CD4-positive, alpha-beta T cell treated with Interleukin-21 for 1 hour (primary cell): ENCODE results near the gene RAPGEF4.

ENCODE experiments used
- DNase-seq: peaks from one replicate; pipeline ENCODE4 v3.0.0-alpha.2; 2020

The RAPGEF4 gene

GRCh38 chr2:173048522-173048896, 312.9 kb downstream of the RAPGEF4 start:
- no peak for DNase-seq

GRCh38 chr2:173048897-173049661, 313.4 kb downstream of the RAPGEF4 start:
- DNase-seq, result no peak

- no peak for DNase-seq
These were observed 314.2 kb downstream of the RAPGEF4 start for GRCh38 chr2:173049831-173050230.

- no peak for DNase-seq
These were observed 315.0 kb downstream of the RAPGEF4 start for GRCh38 chr2:173050684-173051083.

- DNase-seq, result no peak
These were observed 316.0 kb downstream of the RAPGEF4 start for GRCh38 chr2:173051463-173052215.

GRCh38 chr2:173053043-173053699, 317.5 kb downstream of the RAPGEF4 start:
- no peak for DNase-seq

GRCh38 chr2:173054466-173054865, 318.8 kb downstream of the RAPGEF4 start:
- DNase-seq, result no peak

GRCh38 chr2:173056705-173057364, 321.2 kb downstream of the RAPGEF4 start:
- DNase-seq, result no peak

- DNase-seq, result no peak
These were observed 322.5 kb downstream of the RAPGEF4 start for GRCh38 chr2:173058097-173058496.

- DNase-seq, result no peak
These were observed 323.0 kb downstream of the RAPGEF4 start for GRCh38 chr2:173058673-173059072.

GRCh38 chr2:173059292-173059691, 323.6 kb downstream of the RAPGEF4 start:
- no peak for DNase-seq

GRCh38 chr2:173059971-173060461, 324.4 kb downstream of the RAPGEF4 start:
- DNase-seq, result no peak

- no peak for DNase-seq
These were observed 327.2 kb downstream of the RAPGEF4 start for GRCh38 chr2:173062801-173063200.

- no peak for DNase-seq
These were observed 328.6 kb downstream of the RAPGEF4 start for GRCh38 chr2:173064151-173064805.

- no peak for DNase-seq
These were observed 331.4 kb downstream of the RAPGEF4 start for GRCh38 chr2:173066887-173067676.

- no peak for DNase-seq
These were observed 339.6 kb downstream of the RAPGEF4 start for GRCh38 chr2:173075056-173075780.

- peak; percentile 43 for DNase-seq
These were observed 340.3 kb downstream of the RAPGEF4 start, which contains the start of gene MAP3K20 for GRCh38 chr2:173075781-173076580. Gene MAP3K20, plus strand, starts transcription at chr2:173075846. Its CDS starts 15,186 bp downstream, at chr2:173091032.

GRCh38 chr2:173076581-173077345, 341.1 kb downstream of the RAPGEF4 start:
- peak; percentile 6 for DNase-seq
